GM19468 (cell line): ENCODE measurements around the gene PPFIA1.
"Not testable (repeated sequence)": the region's sequence is repeated elsewhere in the genome, so short reads cannot be mapped to it uniquely, and the experiment has no call there.

Source experiments
- ATAC-seq: cut with Tn5 transposase; IDR thresholded peaks from one replicate; pipeline ENCODE4 v1.9.1; 2021; ENCODE audit warnings: mild to moderate bottlenecking, moderate library complexity, moderate number of reproducible peaks; ENCODE audit not compliant: unreplicated experiment; ENCODE audit errors: extremely low read depth

Gene PPFIA1

GRCh38 chr11:70319396-70320076, 49.0 kb downstream of the PPFIA1 start:
- ATAC-seq, result no peak

- ATAC-seq, result no peak
Measured at GRCh38 chr11:70322666-70323065, 52.2 kb downstream of the PPFIA1 start.

DNA sequence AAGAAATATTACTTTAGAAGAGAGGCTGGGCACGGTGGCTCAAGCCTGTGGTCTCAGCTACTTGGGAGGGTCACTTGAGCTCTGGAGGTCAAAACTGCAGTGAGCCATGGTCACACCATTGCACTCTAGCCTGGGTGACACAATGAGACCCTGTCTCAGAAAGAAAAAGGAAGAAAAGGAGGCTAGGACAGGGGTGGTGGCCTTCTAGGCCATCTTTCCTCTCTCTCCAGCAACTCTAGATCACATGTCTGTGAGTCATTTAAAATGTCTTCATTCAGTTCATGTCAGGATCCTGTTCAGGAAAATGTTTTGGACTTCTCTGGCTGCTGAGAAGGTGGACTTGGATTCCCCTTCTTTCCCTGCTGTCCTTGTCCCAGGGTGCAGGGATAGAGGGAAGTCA, 53.3 kb downstream of the PPFIA1 start:
- ATAC-seq, result no peak

GRCh38 chr11:70324376-70325115, 54.1 kb downstream of the PPFIA1 start:
- no peak for ATAC-seq

- no peak for ATAC-seq
Measured at GRCh38 chr11:70325824-70326223, 55.3 kb downstream of the PPFIA1 start.

DNA sequence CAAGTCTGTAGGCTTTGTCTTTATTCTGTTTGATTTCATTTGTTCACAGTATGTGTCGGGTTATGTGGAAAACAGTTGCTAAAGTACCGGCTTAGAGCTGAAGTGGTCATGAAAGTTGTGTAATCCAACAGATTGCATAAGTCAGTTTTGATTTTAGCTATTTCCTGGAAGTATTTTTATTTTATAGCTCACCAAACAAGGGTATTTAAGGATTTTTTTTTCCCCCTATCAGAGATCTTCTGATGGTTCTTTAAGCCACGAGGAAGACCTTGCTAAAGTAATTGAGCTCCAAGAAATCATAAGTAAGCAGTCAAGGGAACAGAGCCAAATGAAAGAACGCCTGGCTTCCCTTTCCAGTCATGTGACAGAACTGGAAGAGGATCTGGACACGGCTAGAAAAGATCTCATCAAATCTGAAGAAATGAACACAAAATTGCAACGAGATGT, 55.9 kb downstream of the PPFIA1 start:
- ATAC-seq, result no peak

GRCh38 chr11:70326833-70327232, 56.3 kb downstream of the PPFIA1 start:
- ATAC-seq, result no peak

DNA sequence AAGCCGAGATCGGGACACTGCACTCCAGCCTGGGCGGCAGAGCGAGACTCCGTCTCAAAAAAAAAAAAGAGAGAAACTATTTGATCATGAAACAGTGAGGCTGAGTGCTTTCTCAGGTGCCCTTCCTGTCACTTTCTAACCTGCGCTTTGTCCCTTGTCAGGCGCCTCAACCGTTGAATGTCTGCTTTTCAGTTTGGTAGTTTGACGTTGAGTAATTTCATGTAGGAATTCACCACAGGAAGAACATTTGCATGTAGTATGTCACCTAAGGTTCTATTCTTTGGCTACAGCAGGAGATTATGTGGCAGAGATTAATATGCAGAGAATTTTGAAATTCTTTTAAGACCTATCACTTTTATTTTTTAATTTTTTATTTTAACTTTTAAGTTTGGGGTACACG, 57.2 kb downstream of the PPFIA1 start:
- ATAC-seq, result no peak

GRCh38 chr11:70328556-70328955, 58.1 kb downstream of the PPFIA1 start:
- no peak for ATAC-seq

DNA sequence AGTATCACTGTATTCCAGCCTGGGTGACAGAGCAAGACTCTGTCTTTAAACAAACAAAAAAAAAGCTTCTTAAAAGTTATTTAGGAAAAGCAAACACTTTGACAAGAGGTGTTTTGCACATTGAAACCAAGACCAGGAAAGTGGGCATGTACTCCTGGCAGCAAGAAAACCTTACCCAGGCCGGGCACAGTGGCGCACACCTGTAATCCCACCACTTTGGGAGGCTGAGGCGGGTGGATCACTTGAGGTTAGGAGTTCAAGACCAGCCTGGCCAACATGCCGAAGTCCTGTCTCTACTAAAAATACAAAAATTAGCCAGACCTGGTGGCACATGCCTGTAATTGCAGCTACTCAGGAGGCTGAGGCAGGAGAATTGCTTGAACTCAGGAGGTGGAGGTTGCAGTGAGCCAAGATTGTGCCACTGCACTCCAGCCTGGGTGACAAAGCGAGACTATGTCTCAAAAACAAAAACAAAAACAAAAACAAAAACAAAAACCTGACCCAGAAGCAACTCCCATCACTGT, 60.9 kb downstream of the PPFIA1 start:
- not testable (repeated sequence) for ATAC-seq

DNA sequence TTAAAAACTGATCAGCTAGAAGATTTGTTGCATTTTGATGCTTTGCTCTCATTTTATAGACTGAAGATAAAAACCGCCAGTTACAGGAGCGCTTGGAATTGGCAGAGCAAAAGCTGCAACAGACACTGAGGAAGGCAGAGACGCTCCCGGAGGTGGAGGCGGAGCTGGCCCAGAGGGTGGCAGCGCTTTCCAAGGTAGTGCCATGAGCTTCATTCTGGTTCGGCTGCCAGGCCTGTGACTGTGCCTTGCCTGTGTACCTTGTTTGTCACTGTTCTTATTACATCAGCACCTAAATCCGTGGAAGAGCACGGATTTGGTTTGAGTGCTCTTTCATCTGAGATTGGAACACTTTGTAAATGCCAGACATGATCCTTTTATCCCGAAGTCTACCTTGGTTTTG, 61.4 kb downstream of the PPFIA1 start:
- ATAC-seq, result no peak

- no peak for ATAC-seq
Measured at GRCh38 chr11:70332567-70332966, 62.1 kb downstream of the PPFIA1 start.

- ATAC-seq, result no peak
Measured at GRCh38 chr11:70333261-70333660, 62.8 kb downstream of the PPFIA1 start.

DNA sequence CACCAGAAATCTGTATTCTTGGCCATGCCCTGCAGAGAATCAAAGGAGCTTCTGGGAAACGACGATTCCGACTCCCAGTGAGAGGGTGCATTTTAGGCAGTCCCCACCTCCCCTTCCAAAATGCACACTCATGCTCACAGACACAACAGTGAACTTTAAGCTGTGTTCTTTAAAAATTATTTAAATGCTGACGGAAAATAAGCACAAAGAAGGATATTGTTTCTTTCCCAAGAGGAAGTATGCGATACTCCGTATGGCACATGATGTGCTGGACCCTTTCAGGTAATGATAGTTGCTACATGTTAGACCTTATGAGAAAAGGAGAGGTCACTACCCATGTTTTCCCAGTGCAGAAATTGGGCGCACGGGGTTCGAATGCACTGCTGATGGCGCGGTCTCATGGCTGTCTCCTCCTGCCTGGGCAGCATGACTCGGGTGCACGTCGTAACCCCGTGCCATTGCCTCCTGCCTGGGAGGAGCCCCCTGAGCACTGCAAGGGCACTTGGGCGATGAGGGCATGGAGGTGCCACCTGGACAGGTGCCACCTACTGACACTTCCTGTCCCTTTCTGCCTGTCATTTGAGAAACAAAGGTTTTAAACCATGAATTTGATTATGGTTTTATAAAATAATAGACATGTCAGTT, 64.0 kb downstream of the PPFIA1 start:
- no peak for ATAC-seq

DNA sequence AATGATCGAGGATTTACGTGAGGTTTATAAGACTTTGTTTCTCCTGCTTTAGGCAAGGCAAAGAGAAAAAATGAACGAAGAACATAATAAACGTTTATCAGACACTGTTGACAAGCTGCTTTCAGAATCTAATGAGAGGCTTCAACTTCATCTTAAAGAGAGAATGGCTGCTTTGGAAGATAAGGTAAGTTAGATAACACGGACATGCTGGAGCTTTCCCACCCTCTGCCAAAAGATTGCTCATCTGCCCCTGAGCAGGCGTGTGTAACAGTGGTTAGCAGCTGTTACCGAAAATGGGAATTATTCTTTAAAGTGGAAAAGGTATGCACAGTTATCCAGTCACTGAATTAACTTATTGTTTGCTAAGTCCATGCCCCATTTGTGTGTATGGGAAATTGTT, 65.0 kb downstream of the PPFIA1 start:
- ATAC-seq, result no peak

- ATAC-seq, result no peak
Measured at GRCh38 chr11:70338594-70338993, 68.1 kb downstream of the PPFIA1 start.

DNA sequence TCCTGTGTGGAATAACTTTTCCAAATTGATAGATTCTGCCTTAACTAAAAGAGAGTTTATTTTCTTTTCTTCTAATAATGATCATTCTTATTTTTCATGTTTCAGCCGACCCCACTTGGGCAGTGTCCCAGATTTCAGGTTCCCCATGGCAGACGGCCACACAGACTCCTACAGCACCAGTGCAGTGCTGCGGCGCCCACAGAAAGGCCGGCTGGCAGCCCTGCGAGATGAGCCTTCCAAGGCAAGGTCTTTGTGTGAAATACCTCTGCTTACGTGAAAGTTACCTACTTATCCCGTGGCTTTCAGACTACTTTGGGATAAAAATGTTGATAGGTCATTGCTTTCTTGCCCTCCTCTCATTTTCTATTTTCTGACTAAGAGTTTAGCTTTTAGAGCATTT, 68.6 kb downstream of the PPFIA1 start:
- ATAC-seq, result no peak

GRCh38 chr11:70341881-70342429, 71.5 kb downstream of the PPFIA1 start:
- no peak for ATAC-seq

DNA sequence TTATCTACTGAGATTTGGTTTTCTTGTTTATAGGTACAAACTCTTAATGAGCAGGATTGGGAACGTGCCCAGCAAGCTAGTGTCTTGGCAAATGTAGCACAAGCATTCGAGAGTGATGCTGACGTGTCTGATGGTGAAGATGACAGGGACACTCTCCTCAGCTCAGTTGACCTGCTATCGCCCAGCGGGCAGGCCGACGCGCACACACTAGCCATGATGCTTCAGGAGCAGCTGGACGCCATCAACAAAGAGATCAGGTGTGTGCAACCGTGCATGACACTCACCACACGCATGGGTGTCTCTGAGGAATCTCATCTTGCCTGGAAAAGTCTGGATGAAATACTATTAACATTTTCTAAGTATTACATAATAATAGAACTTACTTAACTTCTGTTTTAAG, 73.1 kb downstream of the PPFIA1 start:
- ATAC-seq, result no peak

- ATAC-seq, result no peak
Measured at GRCh38 chr11:70348191-70348590, 77.7 kb downstream of the PPFIA1 start.

- no peak for ATAC-seq
Measured at GRCh38 chr11:70348608-70349007, 78.1 kb downstream of the PPFIA1 start.
